ENCODE results near the gene OR2T29. TPM values are rescaled to one million over a fixed set of nuclear protein-coding genes. Genes with fewer than 3 reads are reported as not detected.

OR2T29 gene, protein sequence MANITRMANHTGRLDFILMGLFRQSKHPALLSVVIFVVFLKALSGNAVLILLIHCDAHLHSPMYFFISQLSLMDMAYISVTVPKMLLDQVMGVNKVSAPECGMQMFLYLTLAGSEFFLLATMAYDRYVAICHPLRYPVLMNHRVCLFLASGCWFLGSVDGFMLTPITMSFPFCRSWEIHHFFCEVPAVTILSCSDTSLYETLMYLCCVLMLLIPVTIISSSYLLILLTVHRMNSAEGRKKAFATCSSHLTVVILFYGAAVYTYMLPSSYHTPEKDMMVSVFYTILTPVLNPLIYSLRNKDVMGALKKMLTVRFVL
- not detected in 2 replicates for total RNA-seq

GRCh38 chr1:248562672-248563071 is at the start of gene OR2T29:
Gene OR2T29, minus strand, starts transcription at chr1:248562772. Its CDS starts 3,281 bp downstream, at chr1:248559491.

GRCh38 chr1:248597589-248597988 is 35.0 kb upstream of the OR2T29 start, which contains the start of gene OR2T10:
Gene OR2T10, minus strand, starts transcription at chr1:248597700. Its CDS starts 3,932 bp downstream, at chr1:248593768.

GRCh38 chr1:248574657-248575056 is 12.1 kb upstream of the OR2T29 start, which contains the start of gene OR2T34:
Gene OR2T34, minus strand, starts transcription at chr1:248574757. Its CDS starts 0 bp downstream, at chr1:248574757.

GRCh38 chr1:248507773-248508172 is 54.8 kb downstream of the OR2T29 start, which contains the start of gene OR2G6:
Gene OR2G6, plus strand, starts transcription at chr1:248508073. Its CDS starts 13,574 bp downstream, at chr1:248521647.

Other genes with a start within 250 kb of the OR2T29 start
- not detected in 2 replicates for gene OR2M7, start 238.2 kb downstream of the OR2T29 start, total RNA-seq
- gene OR14C36, start 214.0 kb downstream of the OR2T29 start, total RNA-seq = not detected in 2 replicates
- not detected in 2 replicates for gene OR2T4, start 201.1 kb downstream of the OR2T29 start, total RNA-seq
- gene OR2T6, start 187.0 kb downstream of the OR2T29 start, total RNA-seq = not detected in 2 replicates
- gene OR2T1, start 159.7 kb downstream of the OR2T29 start, total RNA-seq = not detected in 2 replicates
- gene OR2T2, start 117.1 kb downstream of the OR2T29 start, total RNA-seq = not detected in 2 replicates
- not detected in 2 replicates for gene OR2T3, start 89.4 kb downstream of the OR2T29 start, total RNA-seq
- not detected in 2 replicates for gene OR2T5, start 74.2 kb downstream of the OR2T29 start, total RNA-seq
- gene OR2G6, start 54.7 kb downstream of the OR2T29 start, total RNA-seq = not detected in 2 replicates
- gene OR2T34, start 12.0 kb upstream of the OR2T29 start, total RNA-seq = not detected in 2 replicates
- not detected in 2 replicates for gene OR2T10, start 34.9 kb upstream of the OR2T29 start, total RNA-seq
- not detected in 2 replicates for gene OR2T11, start 72.3 kb upstream of the OR2T29 start, total RNA-seq
- gene OR2T35, start 82.5 kb upstream of the OR2T29 start, total RNA-seq = not detected in 2 replicates
- not detected in 2 replicates for gene OR2T27, start 92.8 kb upstream of the OR2T29 start, total RNA-seq
- gene OR14I1, start 140.0 kb upstream of the OR2T29 start, total RNA-seq = not detected in 2 replicates
- not detected in 2 replicates for gene LYPD8, start 193.0 kb upstream of the OR2T29 start, total RNA-seq

Data from epithelial cell of alveolus of lung (primary cell).